Fibroblast of villous mesenchyme (primary cell): Measurements from ENCODE around the gene ZNF133. TPM values are rescaled to one million over a fixed set of nuclear protein-coding genes. Genes with fewer than 3 reads are reported as not detected.
"Not testable (repeated sequence)": the region's sequence is repeated elsewhere in the genome, so short reads cannot be mapped to it uniquely, and the experiment has no call there.

Experiments used
- DNase-seq: peaks from one replicate; pipeline ENCODE4 v3.0.0-alpha.2; 2010; ENCODE audit warnings: low read depth
- H3K4me3 ChIP-seq: 2 replicates; pipeline ENCODE4 v1.5.1; 2011; ENCODE audit warnings: low read depth, mild to moderate bottlenecking, low read length
- CTCF ChIP-seq: IDR thresholded peaks from 2 replicates; pipeline ENCODE4 v1.5.1; 2012; ENCODE audit warnings: low read depth, mild to moderate bottlenecking, low read length; ENCODE audit not compliant: insufficient read depth
- total RNA-seq: library from RNA; depleted of rRNA; stranded (reverse); fragments of >200 nt; gene quantifications from 2 replicates; pipeline ENCODE4 v1.2.3, GENCODE V29; 2012

ZNF133 gene
- total RNA-seq = 18.1 and 19.3 TPM in 2 replicates

- peak; percentile 94 for DNase-seq
- peak within 1 kb of the TSS; percentile 78 for H3K4me3 ChIP-seq
- TF ChIP-seq CTCF = no peak
Measured at GRCh38 chr20:18287915-18288748, at the start of gene ZNF133. Gene ZNF133, plus strand, starts transcription at chr20:18288527. Its CDS starts 17,160 bp downstream, at chr20:18305687.

GRCh38 chr20:18240997-18241396, 47.3 kb upstream of the ZNF133 start:
- no peak overlapping the region for H3K4me3 ChIP-seq
- no peak for DNase-seq
- no peak for TF ChIP-seq CTCF

- no peak for TF ChIP-seq CTCF
- no peak overlapping the region for H3K4me3 ChIP-seq
- no peak for DNase-seq
Measured at GRCh38 chr20:18243802-18244201, 44.5 kb upstream of the ZNF133 start.

- not testable (repeated sequence) for H3K4me3 ChIP-seq, DNase-seq
Measured at GRCh38 chr20:18248545-18248944, 39.8 kb upstream of the ZNF133 start.

GRCh38 chr20:18250217-18250616, 38.1 kb upstream of the ZNF133 start:
- TF ChIP-seq CTCF = no peak
- no peak overlapping the region for H3K4me3 ChIP-seq
- no peak for DNase-seq

GRCh38 chr20:18252597-18253451, 35.5 kb upstream of the ZNF133 start:
- no peak overlapping the region for H3K4me3 ChIP-seq
- DNase-seq = no peak
- no peak for TF ChIP-seq CTCF

- TF ChIP-seq CTCF = no peak
- no peak for DNase-seq
- H3K4me3 ChIP-seq = no peak overlapping the region
Measured at GRCh38 chr20:18254615-18255014, 33.7 kb upstream of the ZNF133 start.
